Daoy (cell line): ENCODE results near the gene HOXC12. TPM values are rescaled to one million over a fixed set of nuclear protein-coding genes. Genes with fewer than 3 reads are reported as not detected.

Source experiments
- DNase-seq: peaks from one replicate; pipeline ENCODE4 v3.0.0-alpha.2; 2015; ENCODE audit warnings: low read depth
- total RNA-seq: library from RNA; depleted of rRNA; stranded (reverse); fragments of >200 nt; shearing (Covaris generic); gene quantifications from 2 replicates; pipeline ENCODE4 v1.2.3, GENCODE V29; 2014; rRNA removed

Gene HOXC12
- total RNA-seq, 1 experiment from 2014 or later: 6.0 TPM

GRCh38 chr12:54007538-54008259 lies 53.0 kb downstream of the HOXC12 start:
- no peak for DNase-seq

GRCh38 chr12:54008260-54008552 lies 53.5 kb downstream of the HOXC12 start:
- no peak for DNase-seq

Other genes starting within 250 kb of the HOXC12 start
- gene CALCOCO1, start 227.5 kb upstream of the HOXC12 start, total RNA-seq: 15.1 and 21.4 TPM in 2 replicates
- not detected in 2 replicates for gene CISTR, start 202.9 kb upstream of the HOXC12 start, total RNA-seq
- gene HOXC13, start 16.1 kb upstream of the HOXC12 start, total RNA-seq: 2.5 and 2.8 TPM in 2 replicates
- gene HOXC11, start 18.2 kb downstream of the HOXC12 start, total RNA-seq: 1.5 and 2.6 TPM in 2 replicates
- 1.5 and 2.2 TPM in 2 replicates for gene HOTAIR, start 20.1 kb downstream of the HOXC12 start, total RNA-seq
- gene HOXC10, start 30.2 kb downstream of the HOXC12 start, total RNA-seq: 5.3 and 18.7 TPM in 2 replicates
- 7.3 and 12.6 TPM in 2 replicates for gene HOXC9, start 45.3 kb downstream of the HOXC12 start, total RNA-seq
- gene HOXC8, start 54.1 kb downstream of the HOXC12 start, total RNA-seq: 1.4 and 1.9 TPM in 2 replicates
- gene HOXC6, start 73.5 kb downstream of the HOXC12 start, total RNA-seq: 2.0 and 2.8 TPM in 2 replicates
- gene HOXC5, start 78.1 kb downstream of the HOXC12 start, total RNA-seq: 0.12 and 1.9 TPM in 2 replicates
- 2.4 and 4.7 TPM in 2 replicates for gene HOXC4, start 98.9 kb downstream of the HOXC12 start, total RNA-seq
- gene SMUG1, start 234.1 kb downstream of the HOXC12 start, total RNA-seq: 67.7 and 71.6 TPM in 2 replicates